PC-3 (cell line): ENCODE measurements around the gene RRAGC. TPM values are rescaled to one million over a fixed set of nuclear protein-coding genes. Genes with fewer than 3 reads are reported as not detected.

Experiments
- ATAC-seq: fragments of 200-7000 bp; cut with Tn5 transposase; 2 replicates; pipeline ENCODE4 v1.9.1; 2020; ENCODE audit warnings: mild to moderate bottlenecking, moderate library complexity
- BruUV-seq: library from RNA; stranded (reverse); fragments of 400-500 nt; replicated peaks from 2 replicates; lab custom pipeline; 2021; lab: Mats Ljungman, UMichigan
- CTCF ChIA-PET: fragments of 300-600 bp; sonication (Branson Sonifier 250); formaldehyde crosslinking; loops from one replicate; lab custom pipeline; 2022; ENCODE audit warnings: antibody characterized with exemption; lab: Charles Lee
- POLR2A ChIA-PET: fragments of 300-600 bp; sonication (Branson Sonifier 250); formaldehyde crosslinking; loops from one replicate; lab custom pipeline; 2022; ENCODE audit warnings: antibody characterized with exemption; ENCODE audit not compliant: unreplicated experiment; lab: Charles Lee
- DNase-seq: peaks from one replicate; pipeline ENCODE4 v3.0.0-alpha.2; 2015
- H2AFZ ChIP-seq: fragments of 300-600 bp; sonication (generic); 2 replicates; pipeline ENCODE4 v1.6.0; 2016; ENCODE audit warnings: antibody characterized with exemption, low read length
- H3F3A ChIP-seq: fragments of 300-600 bp; sonication (generic); one replicate; pipeline ENCODE4 v1.6.0; 2017; ENCODE audit warnings: antibody characterized with exemption, low read length, control low read depth, mild to moderate bottlenecking; ENCODE audit not compliant: unreplicated experiment
- H3K27ac ChIP-seq: fragments of 300-600 bp; sonication (generic); 2 replicates; pipeline ENCODE4 v1.5.1; 2016; ENCODE audit warnings: mild to moderate bottlenecking, low read length
- H3K27me3 ChIP-seq: fragments of 300-600 bp; sonication (generic); 2 replicates; pipeline ENCODE4 v1.6.1; 2016; ENCODE audit warnings: low read length, mixed read lengths
- H3K36me3 ChIP-seq: fragments of 300-600 bp; sonication (generic); 2 replicates; pipeline ENCODE4 v1.6.1; 2016; ENCODE audit warnings: low read depth, mixed run types, low read length, mixed read lengths
- H3K4me1 ChIP-seq: fragments of 300-600 bp; sonication (generic); 2 replicates; pipeline ENCODE4 v1.5.1; 2016; ENCODE audit warnings: low read length; ENCODE audit not compliant: insufficient read depth
- H3K4me2 ChIP-seq: fragments of 300-600 bp; sonication (generic); 2 replicates; pipeline ENCODE4 v1.6.0; 2016; ENCODE audit warnings: low read length
- H3K4me3 ChIP-seq: fragments of 300-600 bp; sonication (generic); 2 replicates; pipeline ENCODE4 v1.5.1; 2016; ENCODE audit warnings: mild to moderate bottlenecking, low read length, mixed read lengths
- H3K79me2 ChIP-seq: fragments of 300-600 bp; sonication (generic); 2 replicates; pipeline ENCODE4 v1.6.1; 2017; ENCODE audit warnings: low read length, mixed read lengths
- H3K9ac ChIP-seq: fragments of 300-600 bp; sonication (generic); 2 replicates; pipeline ENCODE4 v1.6.0; 2016; ENCODE audit warnings: mild to moderate bottlenecking, low read length
- H3K9me2 ChIP-seq: fragments of 300-600 bp; sonication (generic); replicated peaks from 2 replicates; pipeline ENCODE4 v1.6.1; 2016; ENCODE audit warnings: mixed run types, low read length, mixed read lengths
- H3K9me3 ChIP-seq: fragments of 300-600 bp; sonication (generic); 2 replicates; pipeline ENCODE4 v1.6.1; 2016; ENCODE audit warnings: low read length, mixed read lengths
- H4K20me1 ChIP-seq: fragments of 300-600 bp; sonication (generic); 2 replicates; pipeline ENCODE4 v1.6.1; 2016; ENCODE audit warnings: low read length, mixed read lengths
- CTCF ChIP-seq: fragments of 300-600 bp; sonication (generic); conservative IDR thresholded peaks from 2 replicates; pipeline ENCODE4 v1.5.1; 2017; ENCODE audit warnings: antibody characterized with exemption, low read depth, mild to moderate bottlenecking, low read length
- EZH2 ChIP-seq: fragments of 300-600 bp; sonication (generic); IDR thresholded peaks from one replicate; pipeline ENCODE4 v1.6.1; 2017; ENCODE audit warnings: antibody characterized with exemption, mild to moderate bottlenecking, low read length; ENCODE audit not compliant: unreplicated experiment
- EZH2phosphoT487 ChIP-seq: fragments of 300-600 bp; sonication (generic); IDR thresholded peaks from 2 replicates; pipeline ENCODE4 v1.6.1; 2018; ENCODE audit warnings: mild to moderate bottlenecking, antibody characterized with exemption, low read length, borderline replicate concordance
- intact Hi-C: fragments of 100-400 bp; cut with micrococcal nuclease; formaldehyde crosslinking; loops from 2 replicates; pipeline ENCODE4 v1.9.0; 2023
- total RNA-seq: library from RNA; depleted of rRNA; stranded (reverse); fragments of >200 nt; gene quantifications from 2 replicates; pipeline ENCODE4 v1.2.3, GENCODE V29; 2014

The RRAGC gene
- total RNA-seq, 1 experiment from 2014 or later = 7.0 TPM

DNA sequence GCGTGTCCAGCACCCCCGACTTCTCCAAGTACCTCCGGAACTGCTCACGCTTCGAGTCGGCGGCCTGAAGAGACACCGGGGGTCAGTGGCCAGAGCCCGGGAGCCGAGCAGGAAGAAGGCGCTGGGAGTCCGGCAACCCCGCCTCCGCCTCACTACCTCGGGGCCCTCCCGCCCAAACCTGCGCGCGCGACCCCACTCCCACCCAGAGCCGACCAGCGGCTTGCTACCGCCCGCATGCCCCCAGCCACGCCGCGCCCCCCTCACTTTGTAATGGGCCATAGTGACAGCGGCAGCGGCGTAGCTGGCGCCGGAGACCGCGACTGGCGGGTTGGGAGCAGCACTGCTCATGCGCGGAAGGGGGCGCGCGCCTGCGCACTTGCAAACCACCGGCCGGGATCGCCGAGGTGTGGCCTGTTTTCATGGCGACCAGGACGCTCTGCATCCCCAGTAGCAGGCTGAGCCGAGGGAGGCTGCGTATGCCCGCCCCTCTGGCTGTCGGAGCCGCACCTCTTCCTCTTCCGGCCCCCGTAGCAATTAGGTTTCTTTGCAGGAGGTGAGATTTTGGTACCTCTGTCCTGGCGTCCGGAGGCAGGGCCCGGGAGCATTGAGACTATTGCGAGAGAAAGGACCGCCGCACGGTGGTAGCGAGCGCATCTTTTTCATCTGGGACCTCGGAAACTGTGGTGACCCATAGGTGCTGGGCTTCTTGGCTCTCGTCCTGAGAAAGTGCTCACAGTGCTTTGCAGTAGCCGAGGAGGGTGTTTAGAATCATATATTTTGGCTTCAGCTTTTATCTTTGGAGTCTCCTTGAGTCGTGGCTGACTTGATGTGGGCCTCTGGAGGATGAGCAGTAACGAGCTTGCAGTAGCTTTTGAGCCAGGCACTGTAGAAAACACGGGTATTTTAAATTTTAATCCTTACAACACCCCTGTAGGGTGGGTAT, 13.7 kb upstream of the RRAGC start, which contains the start of gene MYCBP:
Gene MYCBP (minus strand): TSS at position 322 of the 943 bp plus-strand sequence. CDS start 43 bp downstream, at position 279.
- no peaks in the 10 kb centered on the region for H3K9me2 ChIP-seq
- no peak for TF ChIP-seq EZH2phosphoT487
- TF ChIP-seq CTCF = no peak
- TF ChIP-seq EZH2 = no peak

DNA sequence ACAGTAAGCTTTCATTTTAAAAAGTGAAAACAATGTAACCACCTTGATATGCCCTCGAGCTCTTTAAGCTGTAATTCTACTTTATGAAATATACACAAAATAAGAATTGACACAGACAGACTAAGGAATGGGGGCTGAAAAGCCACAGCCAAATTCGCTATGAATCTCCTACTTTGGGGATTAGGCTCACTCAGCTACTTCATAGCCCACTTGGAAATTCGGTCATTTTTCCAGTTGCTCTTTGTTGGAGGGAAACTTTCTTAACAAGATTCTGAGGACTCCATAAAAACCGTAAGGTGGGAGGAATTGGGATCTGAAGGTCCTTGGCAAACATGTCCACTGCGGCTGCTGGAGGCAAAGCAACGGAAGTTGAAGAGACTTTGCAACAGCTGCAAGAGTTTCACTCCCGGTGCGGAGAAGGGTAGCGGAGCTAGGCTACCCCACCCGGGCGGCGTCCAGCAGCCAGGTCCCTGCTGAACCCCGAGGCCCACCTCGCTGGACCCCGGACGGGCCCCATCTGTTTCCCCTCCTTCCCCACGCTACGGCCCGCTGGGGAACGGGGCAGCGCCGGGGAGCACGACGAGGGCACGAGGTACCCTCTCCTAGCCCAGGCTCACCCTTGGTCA, 12.9 kb upstream of the RRAGC start:
- H3K9ac ChIP-seq = peak overlapping the region; percentile 86
- no peaks in the 10 kb centered on the region for H3F3A ChIP-seq
- peak overlapping the region; percentile 93 for H3K4me3 ChIP-seq
- peak overlapping the region; percentile 86 for H3K4me2 ChIP-seq
- TF ChIP-seq EZH2phosphoT487 (no peak), EZH2 (no peak), CTCF (no peak)
- H2AFZ ChIP-seq = peak overlapping the region; percentile 89
- peaks cover 14% of the 10 kb centered on the region; the same call in 1 of the 2 replicates for H3K4me1 ChIP-seq
- no TSS peak for BruUV-seq
- peak; percentile 33 for ATAC-seq
- peak; percentile 26 for DNase-seq
- no peak overlapping the region for H3K27ac ChIP-seq
- ChIA-PET POLR2A (no interaction called here), CTCF (interaction anchor here (0.5 to 0.6 kb wide), 2 partner anchors 19 to 154 kb away, joined by 3 to 5 read pairs; partner anchors contain the start of gene NDUFS5)
- H3K27me3 ChIP-seq = no peaks in the 10 kb centered on the region
- peaks cover 20% of the 10 kb centered on the region for H3K79me2 ChIP-seq
- no peaks in the 10 kb centered on the region for H4K20me1 ChIP-seq
- intact Hi-C loops = loop anchor here (1.0 to 5.0 kb wide), 3 partner anchors 118 to 220 kb away; partner anchors contain the start of genes AKIRIN1 and NDUFS5
- H3K9me3 ChIP-seq = no peaks in the 10 kb centered on the region
- H3K36me3 ChIP-seq = no peaks in the 10 kb centered on the region
- H3K9me2 ChIP-seq = no peaks in the 10 kb centered on the region

More for the DNA sequence above, 13.7 kb upstream of the RRAGC start, which contains the start of gene MYCBP:
- BruUV-seq = TSS peak; percentile 68
- H3K79me2 ChIP-seq = peaks cover 17% of the 10 kb centered on the region
- H3K4me3 ChIP-seq = peak within 1 kb of the TSS; percentile 93
- CTCF ChIA-PET = interaction anchor here (0.5 kb wide), 1 partner anchor 20 kb away, joined by 5 read pairs; no protein-coding TSS in a partner anchor
- POLR2A ChIA-PET = no interaction called here
- H3K36me3 ChIP-seq = no peaks in the 10 kb centered on the region
- peak within 1 kb of the TSS; percentile 93 for H3K4me2 ChIP-seq
- intact Hi-C loops = loop anchor here (1.0 to 5.0 kb wide), 3 partner anchors 118 to 219 kb away; partner anchors contain the start of genes AKIRIN1 and NDUFS5
- H4K20me1 ChIP-seq = no peaks in the 10 kb centered on the region
- no peaks in the 10 kb centered on the region for H3K9me3 ChIP-seq
- H2AFZ ChIP-seq = peak within 1 kb of the TSS; percentile 93
- H3K4me1 ChIP-seq = peaks cover 14% of the 10 kb centered on the region; the same call in 1 of the 2 replicates
- H3K9ac ChIP-seq = peak within 1 kb of the TSS; percentile 86
- no peaks in the 10 kb centered on the region for H3F3A ChIP-seq
- no peaks in the 10 kb centered on the region for H3K27me3 ChIP-seq
- no peak within 1 kb of the TSS for H3K27ac ChIP-seq
- ATAC-seq (peak; percentile 98), DNase-seq (peak; percentile 95)
